ENCODE results near the gene RPL10A. TPM values are rescaled to one million over a fixed set of nuclear protein-coding genes. Genes with fewer than 3 reads are reported as not detected.

RPL10A gene
- total RNA-seq, 1 experiment from 2014 or later, result 828 TPM

- DNase-seq, result no peak
- no peak overlapping the region for H3K27ac Mint-ChIP-seq (ENCODE audit: unreplicated experiment)
- no peaks in the 10 kb centered on the region for H3K27me3 Mint-ChIP-seq (ENCODE audit: unreplicated experiment)
- TF ChIP-seq, protein P1, sequence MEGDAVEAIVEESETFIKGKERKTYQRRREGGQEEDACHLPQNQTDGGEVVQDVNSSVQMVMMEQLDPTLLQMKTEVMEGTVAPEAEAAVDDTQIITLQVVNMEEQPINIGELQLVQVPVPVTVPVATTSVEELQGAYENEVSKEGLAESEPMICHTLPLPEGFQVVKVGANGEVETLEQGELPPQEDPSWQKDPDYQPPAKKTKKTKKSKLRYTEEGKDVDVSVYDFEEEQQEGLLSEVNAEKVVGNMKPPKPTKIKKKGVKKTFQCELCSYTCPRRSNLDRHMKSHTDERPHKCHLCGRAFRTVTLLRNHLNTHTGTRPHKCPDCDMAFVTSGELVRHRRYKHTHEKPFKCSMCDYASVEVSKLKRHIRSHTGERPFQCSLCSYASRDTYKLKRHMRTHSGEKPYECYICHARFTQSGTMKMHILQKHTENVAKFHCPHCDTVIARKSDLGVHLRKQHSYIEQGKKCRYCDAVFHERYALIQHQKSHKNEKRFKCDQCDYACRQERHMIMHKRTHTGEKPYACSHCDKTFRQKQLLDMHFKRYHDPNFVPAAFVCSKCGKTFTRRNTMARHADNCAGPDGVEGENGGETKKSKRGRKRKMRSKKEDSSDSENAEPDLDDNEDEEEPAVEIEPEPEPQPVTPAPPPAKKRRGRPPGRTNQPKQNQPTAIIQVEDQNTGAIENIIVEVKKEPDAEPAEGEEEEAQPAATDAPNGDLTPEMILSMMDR (IDR thresholded peaks at IDR 0.05; ENCODE audit: unreplicated experiment), result no peak
- BruUV-seq (replicated peaks), result no TSS peak
- intact Hi-C loops (cut with micrococcal nuclease; ENCODE audit: unreplicated experiment), result no loop called here
- H3K4me1 Mint-ChIP-seq (ENCODE audit: low read depth, unreplicated experiment), result peaks cover 4% of the 10 kb centered on the region
- H3K4me3 Mint-ChIP-seq (ENCODE audit: low read depth, unreplicated experiment), result no peak overlapping the region
- H3K9me3 Mint-ChIP-seq (ENCODE audit: low read depth, unreplicated experiment), result no peaks in the 10 kb centered on the region
- CTCF ChIA-PET, result interaction anchor here (0.6 kb wide), 1 partner anchor 738 kb away, joined by 3 read pairs; no protein-coding TSS in a partner anchor
- peaks cover 60% of the 10 kb centered on the region for H3K36me3 Mint-ChIP-seq (ENCODE audit: insufficient read depth, unreplicated experiment)
Observed at GRCh38 chr6:35477028-35477427, 8.8 kb downstream of the RPL10A start.

DNA sequence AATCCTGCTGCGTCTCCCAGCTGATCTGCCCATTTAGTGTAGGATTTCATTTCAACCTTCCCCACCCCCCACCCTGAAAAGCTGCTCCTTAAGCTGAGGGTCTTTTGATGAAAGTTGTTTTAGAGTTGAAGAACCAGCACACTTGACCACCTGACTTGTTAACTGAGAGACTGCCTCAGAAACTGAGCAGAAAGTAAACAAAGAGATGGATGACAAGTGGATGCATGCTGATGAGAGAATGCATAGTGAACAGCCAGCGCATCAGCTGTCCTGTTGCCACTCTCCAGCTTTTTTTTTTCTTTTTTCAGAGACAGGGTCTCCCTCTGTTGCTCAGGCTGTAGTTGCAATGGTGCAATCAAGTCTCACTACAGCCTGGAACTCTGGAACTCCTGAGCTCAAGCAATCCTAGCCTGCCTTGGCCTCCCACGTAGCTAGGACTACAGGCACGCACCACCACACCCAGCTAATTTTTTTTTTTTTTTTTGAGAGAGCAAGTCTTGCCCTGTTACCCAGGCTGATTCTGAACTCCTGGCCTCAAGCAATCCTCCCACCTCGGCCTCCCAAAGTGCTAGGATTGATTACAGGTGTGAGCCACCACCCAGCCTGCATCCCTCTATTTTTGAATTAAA is 9.5 kb downstream of the RPL10A start:
- no TSS peak for BruUV-seq (replicated peaks)
- Mint-ChIP-seq H3K27ac (ENCODE audit: unreplicated experiment) (no peak overlapping the region), H3K4me1 (ENCODE audit: low read depth, unreplicated experiment) (no peaks in the 10 kb centered on the region), H3K36me3 (ENCODE audit: insufficient read depth, unreplicated experiment) (peaks cover 54% of the 10 kb centered on the region), H3K27me3 (ENCODE audit: unreplicated experiment) (no peaks in the 10 kb centered on the region), H3K9me3 (ENCODE audit: low read depth, unreplicated experiment) (no peaks in the 10 kb centered on the region), H3K4me3 (ENCODE audit: low read depth, unreplicated experiment) (no peak overlapping the region)
- CTCF ChIA-PET, result interaction anchor here (0.6 to 0.7 kb wide), 2 partner anchors 79 to 739 kb away, joined by 3 read pairs; no protein-coding TSS in a partner anchor
- TF ChIP-seq, protein P1 (IDR thresholded peaks at IDR 0.05; ENCODE audit: unreplicated experiment), result no peak
- intact Hi-C loops (cut with micrococcal nuclease; ENCODE audit: unreplicated experiment), result no loop called here
- no peak for DNase-seq

DNA sequence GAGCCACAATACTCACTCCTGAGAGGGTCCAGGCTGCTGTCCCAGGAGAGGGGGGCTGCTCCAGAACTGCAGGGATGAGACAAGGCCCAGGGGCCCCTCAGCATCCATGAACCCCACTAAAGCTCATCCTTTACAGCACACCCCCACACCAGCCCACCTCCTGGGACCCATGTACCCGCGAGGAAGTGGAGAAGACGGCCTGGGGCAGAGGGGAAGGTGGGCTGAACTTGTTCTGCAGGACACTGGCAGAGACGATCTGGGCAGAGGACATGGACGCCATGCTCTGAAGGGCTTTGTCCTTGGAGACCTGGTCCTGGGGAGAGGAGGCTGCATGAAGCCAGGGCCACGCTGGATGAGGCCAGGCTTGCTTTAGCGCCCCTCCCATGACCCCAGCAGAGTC is 10.1 kb downstream of the RPL10A start:
- Mint-ChIP-seq H3K9me3 (ENCODE audit: low read depth, unreplicated experiment) (no peaks in the 10 kb centered on the region), H3K36me3 (ENCODE audit: insufficient read depth, unreplicated experiment) (peaks cover 49% of the 10 kb centered on the region), H3K27ac (ENCODE audit: unreplicated experiment) (no peak overlapping the region), H3K4me3 (ENCODE audit: low read depth, unreplicated experiment) (no peak overlapping the region), H3K27me3 (ENCODE audit: unreplicated experiment) (no peaks in the 10 kb centered on the region), H3K4me1 (ENCODE audit: low read depth, unreplicated experiment) (peaks cover under 1% of the 10 kb centered on the region)
- TF ChIP-seq, protein P1 (IDR thresholded peaks at IDR 0.05; ENCODE audit: unreplicated experiment), result no peak
- CTCF ChIA-PET, result interaction anchor here (0.7 kb wide), 1 partner anchor 79 kb away, joined by 3 read pairs; no protein-coding TSS in a partner anchor
- intact Hi-C loops (cut with micrococcal nuclease; ENCODE audit: unreplicated experiment), result no loop called here
- BruUV-seq (replicated peaks), result no TSS peak
- DNase-seq, result no peak

GRCh38 chr6:35480176-35480575 is 12.0 kb downstream of the RPL10A start:
- Mint-ChIP-seq H3K36me3 (ENCODE audit: insufficient read depth, unreplicated experiment) (peaks cover 44% of the 10 kb centered on the region), H3K4me1 (ENCODE audit: low read depth, unreplicated experiment) (peaks cover 19% of the 10 kb centered on the region), H3K27me3 (ENCODE audit: unreplicated experiment) (no peaks in the 10 kb centered on the region), H3K4me3 (ENCODE audit: low read depth, unreplicated experiment) (no peak overlapping the region), H3K9me3 (ENCODE audit: low read depth, unreplicated experiment) (no peaks in the 10 kb centered on the region), H3K27ac (ENCODE audit: unreplicated experiment) (no peak overlapping the region)
- DNase-seq, result no peak
- CTCF ChIA-PET, result no interaction called here
- TF ChIP-seq, protein P1 (IDR thresholded peaks at IDR 0.05; ENCODE audit: unreplicated experiment), result no peak
- intact Hi-C loops (cut with micrococcal nuclease; ENCODE audit: unreplicated experiment), result no loop called here
- BruUV-seq (replicated peaks), result no TSS peak

Measured in Calu3 (cell line).